Fibroblast of mammary gland (primary cell): Measurements from ENCODE around the gene PALD1.
A peak's percentile ranks its signal among the peaks of the same experiment; 100 is the strongest.

ENCODE experiments used
- DNase-seq: peaks from one replicate; pipeline ENCODE4 v3.0.0-alpha.2; 2010; ENCODE audit warnings: low read depth
- H3K4me3 ChIP-seq: 2 replicates; pipeline ENCODE4 v1.5.1; 2011; ENCODE audit warnings: low read depth, mild to moderate bottlenecking, low read length, moderate library complexity; ENCODE audit not compliant: control insufficient read depth
- CTCF ChIP-seq: conservative IDR thresholded peaks from 2 replicates; pipeline ENCODE4 v1.5.1; 2011; ENCODE audit warnings: low read depth, low read length, inconsistent platforms; ENCODE audit not compliant: control insufficient read depth, insufficient read depth

PALD1 gene

GRCh38 chr10:70589762-70590654, 111.4 kb downstream of the PALD1 start:
- no peak overlapping the region for H3K4me3 ChIP-seq
- TF ChIP-seq CTCF, result no peak
- peak; percentile 77 for DNase-seq

- no peak for DNase-seq
- no peak for TF ChIP-seq CTCF
- H3K4me3 ChIP-seq, result no peak overlapping the region
Measured at GRCh38 chr10:70590655-70591416, 112.3 kb downstream of the PALD1 start.

GRCh38 chr10:70592186-70592735, 113.7 kb downstream of the PALD1 start:
- no peak for TF ChIP-seq CTCF
- no peak for DNase-seq

GRCh38 chr10:70592746-70593512, 114.4 kb downstream of the PALD1 start:
- no peak for TF ChIP-seq CTCF
- no peak for DNase-seq

More at GRCh38 chr10:70592186-70592735, 113.7 kb downstream of the PALD1 start:
- H3K4me3 ChIP-seq, result no peak overlapping the region

GRCh38 chr10:70593513-70593890, 114.9 kb downstream of the PALD1 start:
- no peak for TF ChIP-seq CTCF
- H3K4me3 ChIP-seq, result no peak overlapping the region
- DNase-seq, result no peak

More at GRCh38 chr10:70592746-70593512, 114.4 kb downstream of the PALD1 start:
- H3K4me3 ChIP-seq, result no peak overlapping the region

- no peak for TF ChIP-seq CTCF
- no peak overlapping the region for H3K4me3 ChIP-seq
- DNase-seq, result no peak
Measured at GRCh38 chr10:70594161-70594560, 115.6 kb downstream of the PALD1 start.
